HEK293 (cell line): ENCODE results near the gene ATP7B.

Source experiments
- ELK4 ChIP-seq: IDR thresholded peaks from 2 replicates; pipeline ENCODE4 v1.6.1; 2011; ENCODE audit warnings: mild to moderate bottlenecking, low read depth, low read length, borderline replicate concordance
- GLI2 ChIP-seq: fragments of 450-650 bp; formaldehyde crosslinking; IDR thresholded peaks from 2 replicates; pipeline ENCODE4; 2017; ENCODE audit warnings: missing biosample characterization, missing genetic modification characterization, low read depth, borderline replicate concordance
- ZNF18 ChIP-seq: fragments of 450-650 bp; formaldehyde crosslinking; IDR thresholded peaks from 2 replicates; pipeline ENCODE4 v1.5.1; 2016; ENCODE audit warnings: missing biosample characterization, missing genetic modification characterization
- ZNF248 ChIP-seq: fragments of 450-650 bp; formaldehyde crosslinking; IDR thresholded peaks from 2 replicates; pipeline ENCODE4 v1.5.1; 2017; ENCODE audit warnings: missing biosample characterization, missing genetic modification characterization
- ZNF266 ChIP-seq: fragments of 450-650 bp; formaldehyde crosslinking; IDR thresholded peaks from 2 replicates; pipeline ENCODE4 v1.5.1; 2016; ENCODE audit warnings: missing biosample characterization, missing genetic modification characterization, low read depth
- ZNF394 ChIP-seq: fragments of 450-650 bp; formaldehyde crosslinking; IDR thresholded peaks from 2 replicates; pipeline ENCODE4 v1.5.1; 2016; ENCODE audit warnings: missing biosample characterization, missing genetic modification characterization, mild to moderate bottlenecking, moderate library complexity, borderline replicate concordance
- ZNF558 ChIP-seq: fragments of 450-650 bp; formaldehyde crosslinking; IDR thresholded peaks from 2 replicates; pipeline ENCODE4 v1.5.1; 2016; ENCODE audit warnings: missing biosample characterization, missing genetic modification characterization
- ZNF623 ChIP-seq: fragments of 450-650 bp; formaldehyde crosslinking; IDR thresholded peaks from 2 replicates; pipeline ENCODE4 v1.5.1; 2016; ENCODE audit warnings: missing biosample characterization, missing genetic modification characterization

GRCh38 chr13:51937320-51938290 is 73.6 kb downstream of the ATP7B start:
- no peak for TF ChIP-seq ZNF18
- no peak for TF ChIP-seq GLI2 (tag by site-specific recombination)
- no peak for TF ChIP-seq ELK4
- no peak for TF ChIP-seq ZNF558 (tag by site-specific recombination)
- TF ChIP-seq ZNF623 (tag by site-specific recombination): no peak
- TF ChIP-seq ZNF394 (tag by site-specific recombination): no peak
- no peak for TF ChIP-seq ZNF248 (tag by site-specific recombination)
- TF ChIP-seq ZNF266: no peak
